Right lobe of liver (tissue), 6 donors: ENCODE data around the gene RGL1. TPM values are rescaled to one million over a fixed set of nuclear protein-coding genes. Genes with fewer than 3 reads are reported as not detected.

ENCODE experiments used
- ATAC-seq, 4 donors: fragments of 200-7000 bp; cut with Tn5 transposase; one replicate each; pipeline ENCODE4 v1.9.1; 2020; ENCODE audit warnings: mild to moderate bottlenecking in 4 of 4, moderate library complexity in 4 of 4
- DNase-seq, 3 donors: peaks; one replicate each; pipeline ENCODE4 v3.0.0-alpha.2; 2020
- H3K27ac ChIP-seq, 3 donors: fragments of 200-600 bp; one replicate each; pipeline ENCODE4 v1.8.0; 2022
- H3K27me3 ChIP-seq, 2 donors: fragments of 200-600 bp; one replicate each; pipeline ENCODE4 v1.8.0; 2022
- H3K36me3 ChIP-seq, 4 donors: fragments of 200-600 bp; sonication (generic) in 1 of 4; one replicate each; pipeline versions ENCODE4 v1.5.1 to v1.8.0; 2017 to 2022; ENCODE audit warnings: control low read depth in 1 of 4
- H3K4me1 ChIP-seq, 4 donors: fragments of 200-600 bp; sonication (generic) in 1 of 4; one replicate each; pipeline versions ENCODE4 v1.5.1 to v1.8.0; 2017 to 2022; ENCODE audit warnings: control low read depth in 1 of 4
- H3K4me3 ChIP-seq, 3 donors: fragments of 200-600 bp; one replicate each; pipeline ENCODE4 v1.8.0; 2022
- H3K9me3 ChIP-seq, 4 donors: fragments of 200-600 bp; sonication (generic) in 1 of 4; one replicate each; pipeline versions ENCODE4 v1.5.1 to v1.8.0; 2017 to 2022; ENCODE audit warnings: control low read depth in 1 of 4
- POLR2A ChIP-seq: fragments of 450-650 bp; IDR thresholded peaks from one replicate; pipeline ENCODE4 v1.6.1; 2017; ENCODE audit warnings: antibody characterized with exemption, mild to moderate bottlenecking
- WGBS: methylation state at CpG from one replicate; pipeline ENCODE4 v1.1.6; 2018; ENCODE audit warnings: low coverage, low lambda C conversion rate; ENCODE audit not compliant: insufficient coverage; ENCODE audit errors: missing lambda C conversion rate; 5-methylcytosine and 5-hydroxymethylcytosine counted together
- intact Hi-C, 2 donors: fragments of 100-400 bp; cut with DNase I; formaldehyde crosslinking; loops; one replicate each; pipeline versions ENCODE4 v1.11.2 to v1.14.1; 2022
- total RNA-seq, 6 experiments: library from RNA; depleted of rRNA in 2 of 6; stranded (reverse); fragments of >200 nt in 2 of 6; fragmentation: NEBNext Ultra II Directional in 3 of 6; extraction: Animal tissue kit (Norgen Biotek cat#: 25700) in 3 of 6; gene quantifications; one replicate each; pipeline versions ENCODE4 v1.1.0 to v1.2.4, GENCODE V29; 2016 to 2023
- TF ChIP-seq, protein P1 (sequence below), 4 donors: fragments of 200-600 bp in 3 of 4; fragments of 450-650 bp in 1 of 4; IDR thresholded peaks; one replicate each; pipeline versions ENCODE4 v1.5.1 to v1.8.0; 2016 to 2022; ENCODE audit warnings: antibody characterized with exemption in 4 of 4, mild to moderate bottlenecking in 2 of 4
- donor health status: DM: no; HTN: yes; CAD: no.
- donor health status: DM: no; HTN: no; CAD: no.
- donor health status: DM: no; HTN: no; CAD: no.
- donor health status: DM: no; HTN: yes; CAD: no.
- donor health status: DM: no; HTN: yes; CAD: no.

Gene RGL1
- total RNA-seq, 6 experiments from 2014 or later: 5.5 to 13.1 (median 6.9) TPM

DNA sequence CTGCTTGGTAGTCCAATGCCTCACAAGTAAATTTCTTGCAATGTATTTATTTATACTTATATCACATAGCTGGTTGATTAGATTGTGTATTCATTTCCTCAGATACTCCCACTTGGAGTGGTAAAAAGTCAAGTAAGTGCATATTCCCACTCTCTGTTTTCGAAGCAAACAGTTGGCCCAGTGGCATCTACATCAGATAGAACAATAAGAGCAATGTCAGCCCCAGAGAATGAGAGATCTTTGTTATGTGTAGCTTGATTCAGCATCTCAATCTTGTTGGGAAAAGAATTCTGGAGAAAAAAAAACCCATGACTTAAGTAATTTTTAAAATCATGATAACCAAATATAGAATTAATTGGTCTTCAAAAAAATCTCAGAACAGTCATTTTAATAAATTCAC is 25.5 kb downstream of the RGL1 start:
- H3K36me3 ChIP-seq: no peaks in the 10 kb centered on the region
- WGBS: 70% methylated on average over 1 of the region's 1 CpG
- no peak overlapping the region for H3K27ac ChIP-seq
- ATAC-seq (no peak), DNase-seq (no peak)
- H3K4me3 ChIP-seq: no peak overlapping the region
- intact Hi-C loops: no loop called here
- no peaks in the 10 kb centered on the region for H3K27me3 ChIP-seq
- no peaks in the 10 kb centered on the region for H3K4me1 ChIP-seq
- H3K9me3 ChIP-seq: no peaks in the 10 kb centered on the region
- TF ChIP-seq, protein P1, sequence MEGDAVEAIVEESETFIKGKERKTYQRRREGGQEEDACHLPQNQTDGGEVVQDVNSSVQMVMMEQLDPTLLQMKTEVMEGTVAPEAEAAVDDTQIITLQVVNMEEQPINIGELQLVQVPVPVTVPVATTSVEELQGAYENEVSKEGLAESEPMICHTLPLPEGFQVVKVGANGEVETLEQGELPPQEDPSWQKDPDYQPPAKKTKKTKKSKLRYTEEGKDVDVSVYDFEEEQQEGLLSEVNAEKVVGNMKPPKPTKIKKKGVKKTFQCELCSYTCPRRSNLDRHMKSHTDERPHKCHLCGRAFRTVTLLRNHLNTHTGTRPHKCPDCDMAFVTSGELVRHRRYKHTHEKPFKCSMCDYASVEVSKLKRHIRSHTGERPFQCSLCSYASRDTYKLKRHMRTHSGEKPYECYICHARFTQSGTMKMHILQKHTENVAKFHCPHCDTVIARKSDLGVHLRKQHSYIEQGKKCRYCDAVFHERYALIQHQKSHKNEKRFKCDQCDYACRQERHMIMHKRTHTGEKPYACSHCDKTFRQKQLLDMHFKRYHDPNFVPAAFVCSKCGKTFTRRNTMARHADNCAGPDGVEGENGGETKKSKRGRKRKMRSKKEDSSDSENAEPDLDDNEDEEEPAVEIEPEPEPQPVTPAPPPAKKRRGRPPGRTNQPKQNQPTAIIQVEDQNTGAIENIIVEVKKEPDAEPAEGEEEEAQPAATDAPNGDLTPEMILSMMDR (IDR thresholded peaks at IDR 0.05): no peak
- no peak for TF ChIP-seq POLR2A

DNA sequence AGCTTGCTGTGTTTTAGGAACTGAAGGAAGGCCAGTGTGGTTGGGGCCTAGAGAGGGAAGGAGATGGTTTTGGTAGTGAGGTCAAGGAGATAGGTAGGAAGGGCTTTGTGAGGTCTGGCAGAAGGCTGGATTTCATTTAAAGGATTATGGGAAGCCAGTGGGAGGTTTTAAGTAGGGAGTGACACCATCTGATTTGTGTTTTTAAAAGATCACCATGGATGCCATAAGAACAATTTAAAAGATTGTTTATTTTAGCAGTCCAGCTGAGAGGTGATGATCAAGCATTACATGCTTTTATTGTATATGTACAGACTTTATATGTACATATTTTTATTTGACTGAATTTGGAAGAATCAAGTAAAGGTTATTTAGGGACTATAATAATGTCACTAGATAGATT is 26.4 kb downstream of the RGL1 start:
- ATAC-seq (no peak), DNase-seq (no peak)
- no peak overlapping the region for H3K4me3 ChIP-seq
- intact Hi-C loops: no loop called here
- no peaks in the 10 kb centered on the region for H3K27me3 ChIP-seq
- no peaks in the 10 kb centered on the region for H3K4me1 ChIP-seq
- H3K9me3 ChIP-seq: no peaks in the 10 kb centered on the region
- no peak for TF ChIP-seq POLR2A
- TF ChIP-seq, protein P1 (IDR thresholded peaks at IDR 0.05): no peak
- H3K36me3 ChIP-seq: no peaks in the 10 kb centered on the region
- no peak overlapping the region for H3K27ac ChIP-seq

DNA sequence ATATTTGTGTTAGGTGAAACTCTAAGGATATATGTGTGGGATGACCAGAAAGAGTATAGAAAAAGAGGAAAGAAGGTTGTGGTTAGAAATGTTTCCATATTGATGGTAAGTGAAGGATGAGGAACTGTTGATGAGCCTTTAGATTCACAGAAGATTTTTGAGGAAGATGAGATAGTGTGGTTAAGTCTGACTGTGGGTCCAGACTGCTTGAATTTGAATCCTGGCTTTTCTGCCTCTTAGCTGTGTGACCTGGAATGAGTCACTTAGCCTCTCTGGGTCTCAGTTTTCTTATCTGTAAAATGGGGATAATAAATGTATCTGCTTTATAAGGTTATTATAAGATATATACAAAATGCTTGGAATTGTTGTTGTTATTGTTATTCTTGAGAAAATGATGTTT is 27.5 kb downstream of the RGL1 start:
- Histone ChIP-seq H3K36me3 (no peaks in the 10 kb centered on the region), H3K27me3 (no peaks in the 10 kb centered on the region), H3K4me3 (no peak overlapping the region), H3K9me3 (no peaks in the 10 kb centered on the region), H3K4me1 (no peaks in the 10 kb centered on the region), H3K27ac (no peak overlapping the region)
- TF ChIP-seq POLR2A: no peak
- TF ChIP-seq, protein P1 (IDR thresholded peaks at IDR 0.05): no peak
- ATAC-seq (no peak), DNase-seq (no peak)
- intact Hi-C loops: no loop called here

DNA sequence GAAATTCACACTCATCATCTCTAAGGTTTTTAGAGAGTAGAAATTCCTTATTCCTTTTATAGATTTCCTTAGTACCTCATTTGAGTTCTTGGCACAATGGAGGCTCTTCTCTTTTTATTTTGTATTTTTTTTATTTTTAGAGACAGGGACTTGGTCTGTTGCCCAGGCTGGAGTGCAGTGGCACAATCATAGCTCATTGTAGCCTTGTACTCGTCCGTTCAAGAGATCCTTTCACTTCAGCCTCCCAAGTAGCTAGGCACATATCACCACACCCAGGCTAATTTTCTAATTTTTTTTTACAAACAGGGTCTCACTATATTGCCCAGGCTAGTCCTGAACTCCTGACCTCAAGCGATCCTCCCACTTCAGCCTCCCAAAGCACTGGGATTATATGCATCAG is 29.6 kb downstream of the RGL1 start:
- no peak for TF ChIP-seq POLR2A
- TF ChIP-seq, protein P1 (IDR thresholded peaks at IDR 0.05): no peak
- Histone ChIP-seq H3K9me3 (no peaks in the 10 kb centered on the region), H3K27ac (no peak overlapping the region), H3K4me3 (no peak overlapping the region), H3K4me1 (no peaks in the 10 kb centered on the region), H3K27me3 (no peaks in the 10 kb centered on the region), H3K36me3 (no peaks in the 10 kb centered on the region)
- WGBS: 74% methylated on average over 3 of the region's 3 CpGs
- intact Hi-C loops: no loop called here
- peak in 2 of 4 donors; percentile 19 to 20 for ATAC-seq
- no peak for DNase-seq

DNA sequence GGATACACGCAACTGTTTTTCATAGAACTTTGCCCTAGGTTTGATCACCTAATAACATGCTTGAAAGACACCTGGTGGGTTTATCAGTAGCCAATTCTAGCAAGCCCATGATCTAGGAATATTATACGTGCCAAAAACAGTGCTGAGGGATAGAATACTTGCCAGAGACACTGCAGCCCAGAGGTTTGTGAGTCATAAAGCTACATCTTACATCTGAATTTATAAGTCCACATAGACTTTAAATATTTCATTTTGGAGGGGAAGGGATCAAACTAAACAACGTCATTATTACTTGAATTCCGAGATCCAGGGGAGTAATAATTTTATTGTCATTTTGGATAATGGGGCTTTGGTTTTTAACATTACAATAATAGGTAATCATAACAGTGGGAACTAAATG is 31.7 kb downstream of the RGL1 start:
- Histone ChIP-seq H3K27me3 (no peaks in the 10 kb centered on the region), H3K27ac (no peak overlapping the region), H3K4me1 (no peaks in the 10 kb centered on the region), H3K4me3 (no peak overlapping the region), H3K9me3 (no peaks in the 10 kb centered on the region), H3K36me3 (no peaks in the 10 kb centered on the region)
- TF ChIP-seq, protein P1 (IDR thresholded peaks at IDR 0.05): no peak
- TF ChIP-seq POLR2A: no peak
- no peak for ATAC-seq
- WGBS: 86% methylated on average over 4 of the region's 4 CpGs
- DNase-seq: no peak
- intact Hi-C loops: no loop called here
